Panc1 (cell line): ENCODE data around the gene CPT2.

Experiments used
- CTCF ChIP-seq: fragments of 450-650 bp; IDR thresholded peaks from 2 replicates; pipeline ENCODE4 v1.5.1; 2017; ENCODE audit warnings: mild to moderate bottlenecking
- SIN3A ChIP-seq: IDR thresholded peaks from 2 replicates; pipeline ENCODE4 v1.6.1; 2012; ENCODE audit warnings: low read depth, mild to moderate bottlenecking, low read length, moderate library complexity, borderline replicate concordance; ENCODE audit not compliant: insufficient read depth

GRCh38 chr1:53237638-53238037 is 41.0 kb downstream of the CPT2 start:
- no peak for TF ChIP-seq CTCF
- no peak for TF ChIP-seq SIN3A
